HG02610 (cell line): ENCODE measurements around the gene IRF7.

Experiments
- ATAC-seq: cut with Tn5 transposase; IDR thresholded peaks from one replicate; pipeline ENCODE4 v1.9.1; 2021; ENCODE audit warnings: mild to moderate bottlenecking, moderate library complexity; ENCODE audit not compliant: unreplicated experiment

IRF7 gene

DNA sequence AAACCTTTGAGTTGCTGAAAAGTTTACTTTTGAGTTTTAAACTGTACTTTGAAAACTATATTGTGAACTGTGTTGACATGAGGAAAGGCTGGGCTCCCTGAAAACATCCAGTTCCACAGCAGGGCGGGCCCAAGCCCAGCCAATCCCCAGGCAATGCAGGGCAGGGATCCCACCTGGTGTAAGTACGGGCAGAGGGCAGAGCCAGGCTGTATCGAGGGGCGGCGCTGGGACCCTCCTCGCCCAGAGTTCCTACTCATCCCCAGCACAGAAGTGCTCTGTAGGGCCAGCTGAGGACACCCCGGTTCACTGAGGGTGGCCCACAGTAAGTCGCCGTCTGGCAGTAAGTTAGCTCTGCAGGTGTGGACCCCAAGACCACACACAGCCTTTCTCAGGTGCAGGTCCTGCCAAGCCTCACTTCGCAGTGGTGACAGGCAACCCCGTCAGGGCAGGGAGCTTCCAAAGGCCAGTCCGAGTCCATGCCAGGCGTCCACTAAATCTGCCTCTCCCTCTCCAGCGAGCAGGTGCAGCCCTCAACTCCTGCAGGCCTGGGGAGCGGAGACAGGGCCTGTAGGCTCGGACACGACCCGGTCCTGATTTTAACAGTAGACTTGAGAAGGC is 48.6 kb downstream of the IRF7 start:
- no peak for ATAC-seq

DNA sequence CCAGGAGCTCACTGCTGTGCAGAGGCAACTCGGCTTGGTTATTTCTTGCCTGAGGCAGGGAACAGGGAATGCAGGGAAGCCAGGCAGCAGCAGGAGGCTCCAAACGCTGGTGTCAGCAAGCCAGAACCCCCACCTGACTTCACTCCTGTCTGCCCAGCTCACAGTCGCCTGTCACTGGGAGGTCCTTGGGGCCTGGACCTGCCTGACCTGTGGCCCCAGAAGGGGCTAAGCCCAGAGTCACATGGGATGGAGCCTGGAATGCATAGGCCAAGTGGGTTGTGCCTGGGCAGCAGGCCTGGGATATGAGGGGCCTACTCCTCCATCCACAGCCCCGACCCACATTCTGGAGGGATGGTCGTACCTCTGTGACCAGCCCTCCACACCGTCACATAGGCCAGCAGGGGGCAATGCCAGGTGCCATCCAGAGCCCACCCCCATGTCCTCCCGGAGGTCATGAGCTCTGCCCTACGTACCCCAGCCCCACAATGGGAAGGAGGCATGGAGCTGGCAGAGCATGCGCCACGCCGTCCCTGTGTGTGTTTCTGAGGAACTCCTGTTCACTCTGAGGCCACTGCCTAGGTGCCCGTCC is 49.7 kb downstream of the IRF7 start:
- no peak for ATAC-seq

- ATAC-seq: no peak
Measured at GRCh38 chr11:563812-564578, 51.8 kb downstream of the IRF7 start.

DNA sequence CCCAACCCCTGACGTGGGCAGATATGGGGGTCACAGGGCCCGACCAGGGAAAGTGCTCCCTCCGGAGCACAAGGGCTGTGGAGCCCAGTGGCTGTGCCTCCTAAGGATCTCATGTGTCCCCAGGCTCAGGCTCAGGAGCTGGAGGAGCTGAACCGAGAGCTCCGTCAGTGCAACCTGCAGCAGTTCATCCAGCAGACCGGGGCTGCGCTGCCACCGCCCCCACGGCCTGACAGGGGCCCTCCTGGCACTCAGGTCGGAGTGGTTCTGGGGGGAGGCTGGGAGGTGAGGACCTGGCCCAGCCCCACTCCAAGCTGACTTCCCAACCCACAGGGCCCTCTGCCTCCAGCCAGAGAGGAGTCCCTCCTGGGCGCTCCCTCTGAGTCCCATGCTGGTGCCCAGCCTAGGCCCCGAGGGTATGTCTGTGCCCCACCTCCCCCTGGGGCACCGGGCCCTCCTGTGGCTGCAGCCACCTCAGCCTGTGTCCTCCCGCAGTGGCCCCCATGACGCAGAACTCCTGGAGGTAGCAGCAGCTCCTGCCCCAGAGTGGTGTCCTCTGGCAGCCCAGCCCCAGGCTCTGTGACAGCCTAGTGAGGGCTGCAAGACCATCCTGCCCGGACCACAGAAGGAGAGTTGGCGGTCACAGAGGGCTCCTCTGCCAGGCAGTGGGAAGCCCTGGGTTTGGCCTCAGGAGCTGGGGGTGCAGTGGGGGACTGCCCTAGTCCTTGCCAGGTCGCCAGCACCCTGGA is 52.5 kb downstream of the IRF7 start:
- ATAC-seq: no peak
